Ovary (tissue), 3 donors: ENCODE data around the gene MORC4.

Experiments
- POLR2A ChIP-seq: fragments of 450-650 bp; IDR thresholded peaks from one replicate; pipeline ENCODE4 v1.6.1; 2017; ENCODE audit warnings: antibody characterized with exemption, mild to moderate bottlenecking, moderate library complexity
- TF ChIP-seq, protein P1 (sequence below), 3 donors: fragments of 450-650 bp in 2 of 3; fragments of 200-600 bp in 1 of 3; IDR thresholded peaks; one replicate each; pipeline versions ENCODE4 v1.5.1 to v1.8.0; 2016 to 2022; ENCODE audit warnings: antibody characterized with exemption in 3 of 3, mild to moderate bottlenecking in 1 of 3
- donor health status: DM: no; HTN: no; CAD: no.

DNA sequence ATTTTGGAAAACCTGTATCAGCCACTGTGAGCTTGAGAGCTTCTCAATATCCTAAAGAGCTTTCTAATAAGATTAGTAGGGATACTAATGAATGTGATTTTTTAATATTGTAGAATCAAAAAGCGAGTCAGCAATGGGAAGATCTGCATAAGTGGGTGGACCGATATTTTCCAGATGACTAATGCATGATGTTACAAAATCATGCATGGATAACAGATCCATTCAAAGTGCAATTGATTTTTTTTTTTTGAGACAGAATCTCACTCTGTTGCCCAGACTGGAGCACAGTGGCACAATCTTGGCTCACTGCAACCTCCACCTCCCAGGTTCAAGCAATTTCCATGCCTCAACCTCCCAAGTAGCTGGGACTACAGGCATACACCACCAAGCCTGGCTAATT is 87.1 kb downstream of the MORC4 start:
- no peak for TF ChIP-seq POLR2A
- TF ChIP-seq, protein P1, sequence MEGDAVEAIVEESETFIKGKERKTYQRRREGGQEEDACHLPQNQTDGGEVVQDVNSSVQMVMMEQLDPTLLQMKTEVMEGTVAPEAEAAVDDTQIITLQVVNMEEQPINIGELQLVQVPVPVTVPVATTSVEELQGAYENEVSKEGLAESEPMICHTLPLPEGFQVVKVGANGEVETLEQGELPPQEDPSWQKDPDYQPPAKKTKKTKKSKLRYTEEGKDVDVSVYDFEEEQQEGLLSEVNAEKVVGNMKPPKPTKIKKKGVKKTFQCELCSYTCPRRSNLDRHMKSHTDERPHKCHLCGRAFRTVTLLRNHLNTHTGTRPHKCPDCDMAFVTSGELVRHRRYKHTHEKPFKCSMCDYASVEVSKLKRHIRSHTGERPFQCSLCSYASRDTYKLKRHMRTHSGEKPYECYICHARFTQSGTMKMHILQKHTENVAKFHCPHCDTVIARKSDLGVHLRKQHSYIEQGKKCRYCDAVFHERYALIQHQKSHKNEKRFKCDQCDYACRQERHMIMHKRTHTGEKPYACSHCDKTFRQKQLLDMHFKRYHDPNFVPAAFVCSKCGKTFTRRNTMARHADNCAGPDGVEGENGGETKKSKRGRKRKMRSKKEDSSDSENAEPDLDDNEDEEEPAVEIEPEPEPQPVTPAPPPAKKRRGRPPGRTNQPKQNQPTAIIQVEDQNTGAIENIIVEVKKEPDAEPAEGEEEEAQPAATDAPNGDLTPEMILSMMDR (IDR thresholded peaks at IDR 0.05) = no peak
